A549 treated with Mapracorat at 1 μM for 4 hours (cell line): Measurements from ENCODE around the gene DMXL2. TPM values are rescaled to one million over a fixed set of nuclear protein-coding genes. Genes with fewer than 3 reads are reported as not detected.

ENCODE experiments used
- total RNA-seq: library from RNA; stranded (reverse); fragments of 200-300 nt; extraction: Qiagen RNA extraction; gene quantifications from 5 replicates; pipeline ENCODE4 v1.2.3, GENCODE V29; 2022

The DMXL2 gene, protein sequence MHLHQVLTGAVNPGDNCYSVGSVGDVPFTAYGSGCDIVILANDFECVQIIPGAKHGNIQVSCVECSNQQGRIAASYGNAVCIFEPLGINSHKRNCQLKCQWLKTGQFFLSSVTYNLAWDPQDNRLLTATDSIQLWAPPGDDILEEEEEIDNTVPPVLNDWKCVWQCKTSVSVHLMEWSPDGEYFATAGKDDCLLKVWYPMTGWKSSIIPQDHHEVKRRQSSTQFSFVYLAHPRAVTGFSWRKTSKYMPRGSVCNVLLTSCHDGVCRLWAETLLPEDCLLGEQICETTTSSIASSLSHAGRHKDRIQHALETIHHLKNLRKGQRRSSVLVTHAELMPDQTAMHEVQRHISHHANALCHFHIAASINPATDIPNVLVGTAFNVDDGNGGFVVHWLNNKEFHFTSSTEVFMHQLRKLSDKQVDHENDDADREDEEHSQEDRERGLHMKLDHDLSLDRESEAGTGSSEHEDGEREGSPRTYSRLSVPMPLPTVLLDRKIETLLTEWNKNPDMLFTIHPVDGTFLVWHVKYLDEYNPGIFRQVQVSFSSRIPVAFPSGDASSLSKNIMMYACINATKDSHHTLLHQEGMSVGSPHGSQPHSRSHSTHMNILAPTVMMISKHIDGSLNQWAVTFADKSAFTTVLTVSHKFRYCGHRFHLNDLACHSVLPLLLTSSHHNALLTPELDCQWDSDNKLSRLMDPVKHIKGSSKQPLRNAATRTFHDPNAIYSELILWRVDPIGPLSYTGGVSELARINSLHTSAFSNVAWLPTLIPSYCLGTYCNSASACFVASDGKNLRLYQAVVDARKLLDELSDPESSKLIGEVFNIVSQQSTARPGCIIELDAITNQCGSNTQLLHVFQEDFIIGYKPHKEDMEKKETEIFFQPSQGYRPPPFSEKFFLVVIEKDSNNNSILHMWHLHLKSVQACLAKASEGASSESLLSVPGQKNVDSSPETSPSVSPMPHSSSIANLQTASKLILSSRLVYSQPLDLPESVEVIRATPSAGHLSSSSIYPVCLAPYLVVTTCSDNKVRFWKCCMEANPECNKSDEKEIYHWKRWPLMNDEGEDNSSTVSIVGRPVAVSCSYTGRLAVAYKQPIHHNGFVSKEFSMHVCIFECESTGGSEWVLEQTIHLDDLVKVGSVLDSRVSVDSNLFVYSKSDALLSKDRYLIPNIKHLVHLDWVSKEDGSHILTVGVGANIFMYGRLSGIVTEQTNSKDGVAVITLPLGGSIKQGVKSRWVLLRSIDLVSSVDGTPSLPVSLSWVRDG (N-terminal part only)
- 15.0 to 20.4 TPM (median 16.9 TPM) in 5 replicates for total RNA-seq

DNA sequence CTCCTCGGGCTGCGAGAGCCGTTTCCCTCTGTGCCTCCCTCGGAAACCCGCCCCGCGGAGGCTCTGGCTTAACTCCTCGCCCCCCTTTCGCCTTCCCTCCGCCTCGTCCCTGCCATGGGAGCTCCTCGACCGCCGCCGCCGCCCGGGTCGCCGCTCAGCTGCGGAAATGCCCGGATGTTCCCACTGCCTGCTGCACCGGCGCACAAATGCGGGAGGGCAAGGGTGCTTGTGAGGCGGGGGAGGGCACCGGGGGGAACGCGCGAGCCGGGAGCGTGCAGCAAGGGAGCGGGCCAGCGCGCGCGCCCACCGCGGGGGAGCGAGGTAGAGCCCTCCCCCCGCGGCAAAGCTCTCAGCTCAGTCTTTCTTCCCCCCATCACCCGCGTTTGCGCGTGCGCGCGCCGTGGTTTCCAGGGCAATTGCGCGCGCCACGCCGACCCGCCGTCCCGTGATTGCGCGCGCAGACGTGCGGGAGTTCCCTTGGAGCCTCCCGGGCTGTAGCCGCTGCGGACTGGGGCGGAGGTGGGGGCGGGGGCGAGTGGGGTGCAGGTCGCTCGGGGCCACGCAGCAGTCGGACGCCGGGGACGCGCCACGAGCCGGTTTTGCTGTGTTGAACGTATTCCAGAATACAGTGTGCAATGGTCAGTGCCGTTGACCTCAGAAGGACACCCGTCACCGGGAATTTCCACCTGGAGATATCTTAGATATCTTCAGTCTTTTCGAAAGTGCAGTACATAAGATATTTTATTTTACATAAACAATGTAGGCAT lies at the start of gene DMXL2:
Gene DMXL2 (minus strand): TSS at position 168 of the 767 bp plus-strand sequence. CDS start 226 bp downstream, outside the sequence.

Other genes with a start within 250 kb of the DMXL2 start
- gene SCG3, start 58.7 kb upstream of the DMXL2 start, total RNA-seq: 0.06 to 0.08 TPM (median 0.07 TPM) in 4 of 5 replicates, not detected in the other
- gene LYSMD2, start 114.9 kb upstream of the DMXL2 start, total RNA-seq: 20.6 to 26.1 TPM (median 23.3 TPM) in 5 replicates
- gene TMOD2, start 128.8 kb upstream of the DMXL2 start, total RNA-seq: 1.1 to 2.7 TPM (median 2.0 TPM) in 5 replicates
- gene TMOD3, start 206.9 kb upstream of the DMXL2 start, total RNA-seq: 44.1 to 63.3 TPM (median 57.3 TPM) in 5 replicates